ENCODE results near the gene ASB2. TPM values are rescaled to one million over a fixed set of nuclear protein-coding genes. Genes with fewer than 3 reads are reported as not detected.

Gene ASB2
- polyA plus RNA-seq, 1 donor from 2014 or later: 0.26 TPM

DNA sequence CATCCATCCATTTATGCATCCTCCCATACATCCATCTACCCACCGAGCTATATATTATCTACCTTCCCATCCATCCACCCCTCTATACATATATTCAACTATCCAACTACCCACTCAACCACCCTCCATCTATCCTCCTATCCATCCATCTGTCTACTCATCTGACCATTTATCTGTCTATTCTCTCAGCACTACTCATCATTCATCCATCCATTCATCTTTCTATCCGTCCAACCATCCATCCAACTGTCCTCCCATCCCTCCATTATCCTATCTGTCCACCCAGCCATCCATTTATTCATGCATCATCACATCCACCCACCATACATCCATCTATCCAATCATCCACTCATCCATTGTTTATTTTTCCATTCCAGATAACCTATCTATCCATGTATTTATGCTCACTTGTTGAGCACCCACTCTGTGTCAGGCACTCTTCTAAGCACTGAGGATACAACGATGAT is 11.5 kb downstream of the ASB2 start:
- Histone ChIP-seq H3K4me2 (ENCODE audit: low read length) (no peak overlapping the region), H3K9ac (ENCODE audit: low read length) (no peak overlapping the region), H3K36me3 (ENCODE audit: insufficient read depth, low read length) (no peaks in the 10 kb centered on the region), H4K20me1 (ENCODE audit: insufficient read depth) (no peaks in the 10 kb centered on the region), H3K9me3 (ENCODE audit: low read length) (no peaks in the 10 kb centered on the region), H3K27ac (ENCODE audit: low read length) (no peak overlapping the region), H3K27me3 (ENCODE audit: insufficient read depth, low read depth, low read length) (no peaks in the 10 kb centered on the region), H3F3A (ENCODE audit: insufficient read depth, low read length, poor library complexity, severe bottlenecking) (no peaks in the 10 kb centered on the region), H3K4me3 (ENCODE audit: low read length) (no peak overlapping the region), H3K79me2 (replicated peaks; ENCODE audit: insufficient read depth, low read length) (no peaks in the 10 kb centered on the region), H3K9me2 (ENCODE audit: insufficient read depth, low read length) (no peaks in the 10 kb centered on the region), H2AFZ (ENCODE audit: low read depth, low read length) (no peak overlapping the region)
- TF ChIP-seq MXI1 (conservative IDR thresholded peaks at IDR 0.05; ENCODE audit: poor library complexity, severe bottlenecking) (no peak), SMC3 (conservative IDR thresholded peaks at IDR 0.05; ENCODE audit: poor library complexity) (no peak), RAD21 (conservative IDR thresholded peaks at IDR 0.05) (no peak), EZH2 (IDR thresholded peaks at IDR 0.05; ENCODE audit: borderline replicate concordance, insufficient read depth, low read length, poor library complexity, severe bottlenecking) (no peak), POLR2AphosphoS5 (IDR thresholded peaks at IDR 0.05) (no peak), EP300 (conservative IDR thresholded peaks at IDR 0.05; ENCODE audit: poor library complexity, severe bottlenecking) (no peak), TAF1 (IDR thresholded peaks at IDR 0.05; ENCODE audit: low read depth) (no peak)
- TF ChIP-seq, protein P1, sequence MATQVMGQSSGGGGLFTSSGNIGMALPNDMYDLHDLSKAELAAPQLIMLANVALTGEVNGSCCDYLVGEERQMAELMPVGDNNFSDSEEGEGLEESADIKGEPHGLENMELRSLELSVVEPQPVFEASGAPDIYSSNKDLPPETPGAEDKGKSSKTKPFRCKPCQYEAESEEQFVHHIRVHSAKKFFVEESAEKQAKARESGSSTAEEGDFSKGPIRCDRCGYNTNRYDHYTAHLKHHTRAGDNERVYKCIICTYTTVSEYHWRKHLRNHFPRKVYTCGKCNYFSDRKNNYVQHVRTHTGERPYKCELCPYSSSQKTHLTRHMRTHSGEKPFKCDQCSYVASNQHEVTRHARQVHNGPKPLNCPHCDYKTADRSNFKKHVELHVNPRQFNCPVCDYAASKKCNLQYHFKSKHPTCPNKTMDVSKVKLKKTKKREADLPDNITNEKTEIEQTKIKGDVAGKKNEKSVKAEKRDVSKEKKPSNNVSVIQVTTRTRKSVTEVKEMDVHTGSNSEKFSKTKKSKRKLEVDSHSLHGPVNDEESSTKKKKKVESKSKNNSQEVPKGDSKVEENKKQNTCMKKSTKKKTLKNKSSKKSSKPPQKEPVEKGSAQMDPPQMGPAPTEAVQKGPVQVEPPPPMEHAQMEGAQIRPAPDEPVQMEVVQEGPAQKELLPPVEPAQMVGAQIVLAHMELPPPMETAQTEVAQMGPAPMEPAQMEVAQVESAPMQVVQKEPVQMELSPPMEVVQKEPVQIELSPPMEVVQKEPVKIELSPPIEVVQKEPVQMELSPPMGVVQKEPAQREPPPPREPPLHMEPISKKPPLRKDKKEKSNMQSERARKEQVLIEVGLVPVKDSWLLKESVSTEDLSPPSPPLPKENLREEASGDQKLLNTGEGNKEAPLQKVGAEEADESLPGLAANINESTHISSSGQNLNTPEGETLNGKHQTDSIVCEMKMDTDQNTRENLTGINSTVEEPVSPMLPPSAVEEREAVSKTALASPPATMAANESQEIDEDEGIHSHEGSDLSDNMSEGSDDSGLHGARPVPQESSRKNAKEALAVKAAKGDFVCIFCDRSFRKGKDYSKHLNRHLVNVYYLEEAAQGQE (IDR thresholded peaks at IDR 0.05; ENCODE audit: borderline replicate concordance): no peak
- TF ChIP-seq, protein P2, sequence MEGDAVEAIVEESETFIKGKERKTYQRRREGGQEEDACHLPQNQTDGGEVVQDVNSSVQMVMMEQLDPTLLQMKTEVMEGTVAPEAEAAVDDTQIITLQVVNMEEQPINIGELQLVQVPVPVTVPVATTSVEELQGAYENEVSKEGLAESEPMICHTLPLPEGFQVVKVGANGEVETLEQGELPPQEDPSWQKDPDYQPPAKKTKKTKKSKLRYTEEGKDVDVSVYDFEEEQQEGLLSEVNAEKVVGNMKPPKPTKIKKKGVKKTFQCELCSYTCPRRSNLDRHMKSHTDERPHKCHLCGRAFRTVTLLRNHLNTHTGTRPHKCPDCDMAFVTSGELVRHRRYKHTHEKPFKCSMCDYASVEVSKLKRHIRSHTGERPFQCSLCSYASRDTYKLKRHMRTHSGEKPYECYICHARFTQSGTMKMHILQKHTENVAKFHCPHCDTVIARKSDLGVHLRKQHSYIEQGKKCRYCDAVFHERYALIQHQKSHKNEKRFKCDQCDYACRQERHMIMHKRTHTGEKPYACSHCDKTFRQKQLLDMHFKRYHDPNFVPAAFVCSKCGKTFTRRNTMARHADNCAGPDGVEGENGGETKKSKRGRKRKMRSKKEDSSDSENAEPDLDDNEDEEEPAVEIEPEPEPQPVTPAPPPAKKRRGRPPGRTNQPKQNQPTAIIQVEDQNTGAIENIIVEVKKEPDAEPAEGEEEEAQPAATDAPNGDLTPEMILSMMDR (IDR thresholded peaks at IDR 0.05; ENCODE audit: poor library complexity, severe bottlenecking): no peak

DNA sequence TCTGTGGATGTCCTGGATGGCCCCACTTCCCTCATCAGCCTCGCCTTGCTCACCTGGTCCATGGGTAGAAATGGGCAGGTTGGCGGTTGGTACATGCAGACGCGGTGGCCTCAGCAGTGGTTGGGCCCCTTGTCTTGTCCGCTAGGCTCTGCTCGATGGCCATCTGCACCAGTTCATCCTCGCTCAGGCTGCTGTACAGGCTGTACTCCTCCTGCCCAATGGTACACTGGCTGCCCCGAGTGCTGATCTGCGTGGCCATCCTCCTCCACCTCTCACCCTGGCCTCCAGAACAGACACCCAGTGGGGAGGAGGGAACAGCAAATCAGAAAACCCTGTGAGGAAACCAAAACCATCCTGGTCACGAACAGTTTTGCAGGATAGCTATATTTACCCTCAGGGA is 12.1 kb downstream of the ASB2 start:
- H3K4me2 ChIP-seq (ENCODE audit: low read length): no peak overlapping the region
- no peaks in the 10 kb centered on the region for H3F3A ChIP-seq (ENCODE audit: insufficient read depth, low read length, poor library complexity, severe bottlenecking)
- no peak overlapping the region for H3K4me3 ChIP-seq (ENCODE audit: low read length)
- no peaks in the 10 kb centered on the region for H3K9me3 ChIP-seq (ENCODE audit: low read length)
- TF ChIP-seq MXI1 (conservative IDR thresholded peaks at IDR 0.05; ENCODE audit: poor library complexity, severe bottlenecking): no peak
- no peak for TF ChIP-seq EP300 (conservative IDR thresholded peaks at IDR 0.05; ENCODE audit: poor library complexity, severe bottlenecking)
- TF ChIP-seq EZH2 (IDR thresholded peaks at IDR 0.05; ENCODE audit: borderline replicate concordance, insufficient read depth, low read length, poor library complexity, severe bottlenecking): no peak
- TF ChIP-seq, protein P2 (IDR thresholded peaks at IDR 0.05; ENCODE audit: poor library complexity, severe bottlenecking): no peak
- TF ChIP-seq RAD21 (conservative IDR thresholded peaks at IDR 0.05): no peak
- no peak for TF ChIP-seq POLR2AphosphoS5 (IDR thresholded peaks at IDR 0.05)
- TF ChIP-seq, protein P1 (IDR thresholded peaks at IDR 0.05; ENCODE audit: borderline replicate concordance): no peak
- no peak for TF ChIP-seq SMC3 (conservative IDR thresholded peaks at IDR 0.05; ENCODE audit: poor library complexity)
- no peak for TF ChIP-seq TAF1 (IDR thresholded peaks at IDR 0.05; ENCODE audit: low read depth)
- no peaks in the 10 kb centered on the region for H3K27me3 ChIP-seq (ENCODE audit: insufficient read depth, low read depth, low read length)
- H4K20me1 ChIP-seq (ENCODE audit: insufficient read depth): no peaks in the 10 kb centered on the region
- no peak overlapping the region for H2AFZ ChIP-seq (ENCODE audit: low read depth, low read length)
- H3K79me2 ChIP-seq (replicated peaks; ENCODE audit: insufficient read depth, low read length): no peaks in the 10 kb centered on the region
- H3K9me2 ChIP-seq (ENCODE audit: insufficient read depth, low read length): no peaks in the 10 kb centered on the region
- H3K36me3 ChIP-seq (ENCODE audit: insufficient read depth, low read length): no peaks in the 10 kb centered on the region
- no peak overlapping the region for H3K9ac ChIP-seq (ENCODE audit: low read length)
- H3K27ac ChIP-seq (ENCODE audit: low read length): no peak overlapping the region
